GM18868 (cell line): Measurements from ENCODE around the gene NME3.

Experiments used
- ATAC-seq: cut with Tn5 transposase; IDR thresholded peaks from one replicate; pipeline ENCODE4 v1.9.1; 2021; ENCODE audit warnings: mild to moderate bottlenecking, moderate library complexity; ENCODE audit not compliant: unreplicated experiment

NME3 gene

DNA sequence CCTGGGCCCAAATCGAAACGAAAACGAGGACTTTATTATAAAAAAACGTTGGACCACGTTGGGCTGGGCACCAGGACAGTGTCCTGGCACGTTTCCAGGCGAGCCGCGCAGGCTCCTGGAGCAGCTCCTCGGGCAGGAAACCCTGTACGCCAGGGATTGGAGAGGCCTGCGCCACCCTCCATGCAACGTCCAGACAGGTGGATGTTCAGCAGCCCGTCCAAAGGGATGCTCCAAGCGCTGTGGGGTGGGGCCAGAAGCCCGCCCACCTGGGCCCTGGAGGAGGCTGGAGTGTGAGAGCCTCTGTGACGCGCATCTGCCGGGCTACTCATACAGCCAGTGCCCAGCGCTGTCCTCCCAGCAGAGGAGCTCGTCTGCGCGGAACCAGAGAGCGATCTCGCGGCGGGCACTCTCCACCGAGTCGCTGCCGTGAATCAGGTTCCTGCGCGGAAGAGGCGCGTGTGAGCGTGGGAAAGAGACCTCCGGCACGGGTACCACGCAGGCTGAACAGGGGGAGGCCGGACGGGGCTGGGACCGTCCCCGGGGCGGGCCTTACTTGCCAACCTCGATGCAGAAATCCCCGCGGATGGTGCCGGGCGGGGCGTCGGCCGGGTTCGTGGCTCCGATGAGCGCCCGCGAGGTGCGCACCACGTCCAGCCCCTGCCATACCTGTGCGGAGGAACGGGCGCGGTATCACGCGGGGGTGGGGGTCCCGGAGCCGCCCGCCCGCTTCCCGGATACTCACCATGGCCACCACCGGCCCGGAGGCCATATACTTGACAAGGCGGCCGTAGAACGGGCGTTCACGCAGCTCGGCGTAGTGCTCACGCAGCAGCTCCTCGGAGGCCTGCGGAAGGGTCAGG lies 785 bp downstream of the NME3 start:
- ATAC-seq: no peak

DNA sequence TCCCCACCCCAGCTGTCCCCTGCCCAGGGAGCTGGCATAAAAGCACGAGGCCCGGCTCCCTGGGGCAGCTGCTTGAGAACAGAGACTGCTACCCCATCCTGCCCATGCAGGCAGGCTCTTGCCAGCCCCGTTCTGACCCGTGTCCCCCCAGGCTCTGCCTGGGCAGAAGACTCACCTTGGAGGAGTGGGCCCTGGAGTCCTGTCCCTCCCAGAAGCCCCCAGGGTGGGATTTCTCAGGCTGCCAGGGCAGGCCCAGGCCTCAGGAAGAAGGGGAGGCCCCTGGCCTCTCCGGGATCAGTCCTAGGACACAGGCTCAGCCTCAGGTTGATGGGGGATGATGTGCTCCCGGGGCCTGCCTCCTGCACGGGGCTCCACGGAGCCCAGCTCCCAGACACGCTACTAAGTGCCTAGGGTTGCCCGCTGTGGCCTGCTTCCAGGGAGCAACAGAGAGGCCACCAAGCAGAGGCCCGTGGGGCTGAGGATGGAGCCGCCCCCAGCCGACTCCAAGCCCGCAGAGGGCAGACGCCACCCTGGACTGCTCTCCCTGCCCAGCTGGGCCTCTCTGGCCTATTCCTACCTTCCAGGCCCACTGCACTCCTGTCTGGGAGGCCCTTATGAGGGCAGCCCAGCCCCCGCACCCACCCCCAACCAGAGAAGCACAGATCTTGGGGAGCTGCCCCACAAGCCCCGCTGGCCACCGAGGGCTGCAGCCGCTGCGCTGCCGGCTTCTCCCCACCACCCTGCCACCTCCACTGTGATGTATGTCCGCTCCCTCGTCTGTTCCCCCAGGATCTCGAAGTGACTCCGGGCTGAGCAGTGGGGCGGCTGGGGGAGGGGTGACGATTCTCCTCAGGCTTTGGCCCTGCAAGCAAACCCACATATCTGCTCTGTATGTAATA lies 1.7 kb downstream of the NME3 start:
- ATAC-seq: no peak

DNA sequence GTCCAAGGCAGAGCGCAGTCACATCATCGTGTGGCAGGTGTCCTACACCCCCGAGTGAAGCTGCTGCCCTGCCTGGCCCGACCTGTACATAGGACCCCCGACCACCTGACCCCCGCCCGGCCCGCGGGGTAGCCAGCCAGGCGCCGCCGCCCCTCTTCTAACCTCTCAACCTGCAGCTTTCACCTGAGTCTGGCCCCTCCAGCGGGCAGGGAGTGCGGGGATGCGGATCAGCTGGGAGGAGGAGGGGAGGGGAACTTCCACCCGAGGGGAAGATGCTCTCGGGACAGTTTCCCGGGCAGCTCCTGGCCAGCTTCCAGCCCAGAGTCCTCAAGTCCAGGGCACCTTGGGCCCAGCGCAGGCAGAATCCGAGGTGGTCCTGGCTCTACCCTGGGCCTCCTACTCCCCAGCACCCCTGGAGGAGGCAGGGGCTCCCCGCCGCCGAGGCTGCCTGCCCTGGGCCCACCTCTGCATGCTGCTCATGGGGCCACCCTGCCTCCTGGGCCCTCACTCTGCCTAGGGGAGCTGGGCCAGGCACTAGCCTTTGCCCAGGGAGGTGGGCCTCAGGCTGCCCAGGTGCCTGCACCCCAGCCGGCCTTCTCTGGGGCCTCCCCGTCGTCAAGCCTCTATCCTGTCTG lies 2.5 kb downstream of the NME3 start:
- no peak for ATAC-seq

DNA sequence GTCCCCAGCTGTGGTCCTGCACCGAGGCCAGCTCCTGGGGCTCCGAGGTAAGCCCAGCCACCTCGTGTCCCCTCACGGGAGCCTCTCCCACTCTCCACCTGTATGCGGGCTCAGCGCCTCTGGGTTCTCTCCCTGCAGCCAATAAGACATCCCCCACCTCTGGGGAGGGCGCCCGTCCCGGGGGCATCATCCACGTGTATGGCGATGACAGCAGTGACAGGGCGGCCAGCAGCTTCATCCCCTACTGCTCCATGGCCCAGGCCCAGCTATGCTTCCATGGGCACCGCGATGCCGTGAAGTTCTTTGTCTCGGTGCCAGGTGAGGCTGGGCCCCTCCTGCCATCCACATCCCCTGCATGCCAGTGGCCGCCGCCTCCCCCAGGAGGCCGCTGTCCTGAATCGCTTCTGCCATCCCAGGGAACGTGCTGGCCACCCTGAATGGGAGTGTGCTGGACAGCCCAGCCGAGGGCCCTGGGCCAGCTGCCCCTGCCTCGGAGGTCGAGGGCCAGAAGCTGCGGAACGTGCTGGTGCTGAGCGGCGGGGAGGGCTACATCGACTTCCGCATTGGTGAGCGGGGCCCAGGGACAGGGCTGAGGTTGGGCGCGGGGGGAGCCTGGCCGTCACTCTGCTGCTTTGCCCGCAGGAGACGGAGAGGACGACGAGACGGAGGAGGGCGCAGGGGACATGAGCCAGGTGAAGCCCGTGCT lies 3.1 kb downstream of the NME3 start:
- no peak for ATAC-seq

DNA sequence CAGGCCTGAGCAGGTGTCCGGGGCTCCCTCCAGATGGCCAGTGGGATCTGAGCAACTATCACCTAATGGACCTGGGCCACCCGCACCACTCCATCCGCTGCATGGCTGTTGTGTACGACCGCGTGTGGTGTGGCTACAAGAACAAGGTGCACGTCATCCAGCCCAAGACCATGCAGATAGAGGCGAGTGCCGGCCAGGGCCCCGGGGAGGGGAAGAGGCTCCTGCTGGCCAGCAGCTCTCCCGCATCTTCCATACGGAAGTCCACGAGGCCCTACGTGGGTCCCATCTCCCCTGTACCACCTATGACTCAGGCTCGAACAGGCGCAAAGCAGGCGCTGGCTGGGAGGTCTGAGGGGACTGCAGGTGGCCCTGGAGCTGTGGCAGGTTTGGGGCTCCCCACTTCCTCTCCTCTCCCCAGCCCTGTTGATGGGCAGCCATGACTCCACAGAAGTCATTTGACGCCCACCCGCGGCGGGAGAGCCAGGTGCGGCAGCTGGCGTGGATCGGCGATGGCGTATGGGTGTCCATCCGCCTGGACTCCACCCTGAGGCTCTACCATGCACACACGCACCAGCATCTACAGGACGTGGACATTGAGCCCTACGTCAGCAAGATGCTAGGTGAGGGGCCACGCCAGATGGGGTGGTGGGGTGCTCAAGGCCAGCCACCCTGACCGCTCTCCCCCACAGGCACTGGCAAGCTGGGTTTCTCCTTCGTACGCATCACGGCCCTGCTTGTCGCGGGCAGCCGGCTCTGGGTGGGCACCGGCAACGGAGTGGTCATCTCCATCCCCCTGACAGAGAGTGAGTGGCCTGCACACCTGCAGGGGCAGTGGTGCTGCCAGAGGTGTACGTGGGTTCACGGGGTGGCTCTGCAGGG lies 4.0 kb downstream of the NME3 start:
- no peak for ATAC-seq

DNA sequence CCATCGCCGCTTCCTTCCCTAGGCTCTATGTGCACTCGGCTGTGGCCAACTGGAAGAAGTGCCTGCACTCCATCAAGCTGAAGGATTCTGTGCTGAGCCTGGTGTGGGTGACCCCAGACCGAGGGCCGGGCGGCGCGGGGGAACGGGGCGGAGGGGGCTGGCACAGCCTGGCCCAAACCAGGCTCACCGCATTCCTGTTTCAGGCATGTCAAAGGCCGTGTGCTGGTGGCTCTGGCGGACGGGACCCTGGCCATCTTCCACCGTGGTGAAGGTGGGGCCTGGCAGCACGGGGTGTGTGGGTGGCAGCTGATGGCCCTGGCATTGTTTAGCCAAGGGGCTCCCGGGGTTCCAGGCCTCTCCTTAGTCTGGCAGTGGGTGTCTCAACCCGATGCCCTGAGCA lies 4.6 kb downstream of the NME3 start:
- no peak for ATAC-seq

DNA sequence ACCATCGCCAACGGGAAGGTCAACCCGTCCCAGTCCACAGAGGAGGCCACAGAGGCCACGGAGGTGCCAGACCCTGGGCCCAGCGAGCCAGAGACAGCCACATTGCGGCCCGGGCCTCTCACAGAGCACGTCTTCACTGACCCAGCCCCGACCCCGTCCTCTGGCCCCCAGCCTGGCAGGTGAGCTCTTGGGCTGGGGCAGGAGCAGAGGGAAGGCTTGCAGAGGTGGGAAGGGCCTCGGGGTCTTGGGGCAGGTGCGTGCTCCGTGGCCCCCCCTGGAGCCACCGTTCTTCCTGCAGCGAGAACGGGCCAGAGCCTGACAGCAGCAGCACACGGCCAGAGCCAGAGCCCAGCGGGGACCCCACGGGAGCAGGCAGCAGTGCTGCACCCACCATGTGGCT lies 5.1 kb downstream of the NME3 start:
- no peak for ATAC-seq

DNA sequence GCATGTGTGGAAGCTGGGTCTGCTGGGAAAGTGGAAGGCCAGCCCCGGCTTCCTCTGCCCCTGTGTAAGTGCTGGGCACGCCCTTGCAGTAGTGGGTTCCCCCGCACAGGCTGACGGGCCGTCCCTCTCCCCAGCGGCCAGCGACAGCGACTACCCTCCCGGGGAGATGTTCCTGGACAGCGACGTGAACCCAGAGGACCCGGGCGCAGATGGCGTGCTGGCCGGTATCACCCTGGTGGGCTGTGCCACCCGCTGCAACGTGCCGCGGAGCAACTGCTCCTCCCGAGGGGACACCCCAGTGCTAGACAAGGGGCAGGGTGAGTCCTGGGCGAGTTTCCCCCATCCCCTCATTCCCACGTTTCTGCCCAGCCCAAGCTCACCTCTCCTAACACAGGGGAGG lies 5.5 kb downstream of the NME3 start:
- no peak for ATAC-seq

DNA sequence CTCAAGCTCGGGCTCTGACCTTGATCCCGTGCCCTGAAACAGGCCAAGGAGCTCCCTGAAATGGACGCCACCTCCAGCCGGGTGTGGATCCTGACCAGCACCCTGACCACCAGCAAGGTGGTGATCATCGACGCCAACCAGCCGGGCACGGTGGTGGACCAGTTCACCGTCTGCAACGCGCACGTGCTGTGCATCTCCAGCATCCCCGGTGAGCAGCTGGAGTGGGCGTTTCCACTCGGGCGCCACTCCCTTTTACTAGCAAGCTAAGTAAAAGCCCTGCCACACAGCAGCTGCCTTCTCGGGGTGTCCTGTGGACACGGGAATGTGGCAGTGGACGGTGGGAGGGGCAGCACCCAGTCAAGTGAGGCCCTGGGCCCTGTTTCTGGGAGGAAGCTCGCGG lies 6.4 kb downstream of the NME3 start:
- ATAC-seq: no peak

DNA sequence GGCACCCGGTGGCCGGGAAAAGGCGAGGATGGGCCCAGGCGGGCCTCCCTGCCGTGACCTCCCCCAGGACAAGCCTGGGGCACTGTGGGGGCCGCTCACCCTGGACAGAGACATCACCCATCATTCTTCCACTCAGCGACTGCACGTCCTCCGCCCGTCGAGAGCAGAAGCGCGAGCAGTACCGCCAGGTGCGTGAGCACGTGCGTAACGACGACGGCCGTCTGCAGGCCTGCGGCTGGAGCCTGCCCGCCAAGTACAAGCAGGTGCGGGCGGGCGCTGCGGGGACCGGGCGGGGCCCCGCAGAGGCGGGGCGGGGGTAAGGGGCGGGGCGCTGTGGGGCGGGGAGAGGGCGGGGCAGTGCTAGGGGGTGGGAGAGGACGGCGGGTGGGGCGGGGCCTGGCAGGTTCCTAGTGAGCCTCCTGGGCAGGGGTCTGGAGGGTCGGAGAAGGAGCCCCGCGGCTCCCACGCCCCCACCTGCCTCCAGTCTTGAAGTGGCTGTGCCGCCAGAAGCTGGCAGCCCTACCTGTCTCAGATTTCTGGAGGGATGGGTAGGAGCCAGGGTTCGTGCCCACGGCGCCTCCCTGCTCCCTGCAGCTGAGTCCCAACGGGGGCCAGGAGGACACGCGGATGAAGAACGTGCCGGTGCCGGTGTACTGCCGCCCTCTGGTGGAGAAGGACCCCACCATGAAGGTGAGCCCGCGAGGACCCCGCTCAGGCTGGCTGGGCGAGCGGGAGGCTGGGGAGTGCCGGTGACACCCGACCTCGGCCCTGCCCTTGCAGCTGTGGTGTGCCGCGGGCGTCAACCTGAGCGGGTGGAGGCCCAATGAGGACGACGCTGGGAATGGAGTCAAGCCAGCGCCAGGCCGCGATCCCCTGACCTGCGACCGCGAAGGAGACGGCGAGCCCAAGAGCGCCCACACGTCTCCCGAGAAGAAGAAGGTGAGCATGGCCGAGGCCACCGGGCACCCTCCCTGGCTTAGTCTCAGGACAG lies 7.5 kb downstream of the NME3 start:
- ATAC-seq: no peak

DNA sequence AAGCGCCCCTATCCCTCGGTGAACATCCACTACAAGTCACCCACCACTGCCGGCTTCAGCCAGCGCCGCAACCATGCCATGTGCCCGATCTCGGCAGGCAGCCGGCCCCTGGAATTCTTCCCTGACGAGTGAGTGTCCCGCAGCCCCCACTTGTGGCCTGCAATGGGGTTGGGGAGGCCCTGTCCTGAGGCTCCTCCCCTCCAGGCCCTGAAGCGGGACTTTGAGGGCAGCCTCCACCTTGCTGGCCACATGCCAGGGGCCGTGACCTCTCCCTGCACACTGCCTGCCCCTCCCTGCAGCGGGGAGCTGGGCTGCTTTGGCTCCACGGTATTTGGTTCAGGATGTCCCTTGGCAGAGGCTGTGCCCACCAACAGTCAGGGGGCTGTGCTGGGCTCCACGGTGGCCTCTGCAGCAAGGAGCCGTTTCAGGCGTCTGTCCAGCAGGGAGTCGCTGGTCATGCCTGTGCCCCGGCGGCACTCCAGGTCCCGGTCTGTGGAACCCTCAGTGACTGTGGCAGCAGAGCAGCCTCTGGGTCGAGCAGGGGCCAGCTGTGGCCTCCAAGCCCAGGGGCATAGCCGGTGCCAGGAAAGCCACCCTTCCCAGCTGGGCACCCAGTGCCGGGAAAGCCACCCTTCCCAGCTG lies 8.3 kb downstream of the NME3 start:
- ATAC-seq: no peak

DNA sequence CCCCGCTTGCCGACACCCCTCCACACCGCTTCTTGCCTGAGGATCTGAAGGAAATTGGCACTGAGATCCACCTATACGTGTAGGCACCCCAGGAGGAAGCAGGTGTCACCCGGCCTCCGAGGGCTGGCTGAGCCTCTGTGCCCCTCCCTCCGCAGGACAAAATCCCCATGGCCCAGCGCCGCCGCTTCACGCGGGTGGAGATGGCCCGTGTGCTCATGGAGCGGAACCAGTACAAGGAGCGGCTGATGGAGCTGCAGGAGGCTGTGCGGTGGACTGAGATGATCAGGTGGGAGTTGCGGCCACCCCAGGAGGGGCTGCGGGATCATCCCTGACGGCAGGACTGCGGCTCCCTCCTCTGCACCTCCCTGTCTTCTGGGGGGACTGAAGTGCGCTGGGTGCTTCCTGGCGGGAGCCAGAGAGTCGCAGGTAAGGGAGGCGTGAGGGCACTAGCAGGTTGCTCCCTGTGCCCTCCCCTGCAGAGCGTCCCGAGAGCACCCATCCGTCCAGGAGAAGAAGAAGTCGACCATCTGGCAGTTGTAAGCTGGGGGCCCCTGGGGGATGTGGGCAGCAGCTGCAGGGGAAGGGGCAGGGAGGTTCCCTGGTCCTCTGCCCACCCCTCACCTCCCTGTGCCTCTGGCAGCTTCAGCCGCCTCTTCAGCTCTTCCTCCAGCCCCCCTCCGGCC lies 9.0 kb downstream of the NME3 start:
- ATAC-seq: no peak

DNA sequence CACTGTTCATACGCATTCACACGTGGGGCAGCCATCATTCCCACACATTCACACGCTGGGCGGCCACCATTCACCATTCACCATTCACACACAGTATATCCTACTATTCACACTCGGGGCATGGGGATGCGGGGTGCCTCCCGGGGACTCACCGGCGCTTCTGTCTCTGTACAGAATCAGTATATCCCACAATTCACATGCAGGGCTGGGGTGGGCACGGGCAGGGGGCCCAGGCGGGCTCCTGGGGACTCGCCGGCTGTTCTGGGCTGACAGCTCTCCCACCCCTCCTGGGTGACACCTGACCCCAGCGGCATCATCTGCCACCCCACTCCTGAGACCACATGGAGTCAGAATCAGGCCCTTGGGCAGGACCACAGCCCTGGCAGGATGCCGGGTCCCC lies 9.6 kb downstream of the NME3 start:
- ATAC-seq: no peak

DNA sequence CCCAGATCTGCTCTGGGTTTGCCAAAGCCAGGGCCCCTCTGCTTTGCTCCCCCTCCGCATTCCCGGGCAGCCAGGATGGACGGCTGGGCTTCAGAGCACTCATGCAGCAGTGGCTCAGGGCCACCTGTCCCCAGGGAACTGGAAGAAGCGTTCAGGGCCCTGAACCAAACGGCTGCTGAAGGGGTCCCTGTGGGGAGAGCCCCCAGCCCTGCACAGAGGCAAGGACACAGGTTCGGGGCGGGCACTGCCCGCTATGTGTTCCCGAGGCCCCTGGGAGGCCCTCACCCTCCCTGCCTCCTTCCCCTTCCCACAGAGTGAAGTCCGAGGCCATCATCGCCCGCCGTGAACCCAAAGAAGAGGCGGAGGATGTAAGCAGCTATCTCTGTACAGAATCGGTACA lies 10.4 kb downstream of the NME3 start:
- ATAC-seq: no peak

DNA sequence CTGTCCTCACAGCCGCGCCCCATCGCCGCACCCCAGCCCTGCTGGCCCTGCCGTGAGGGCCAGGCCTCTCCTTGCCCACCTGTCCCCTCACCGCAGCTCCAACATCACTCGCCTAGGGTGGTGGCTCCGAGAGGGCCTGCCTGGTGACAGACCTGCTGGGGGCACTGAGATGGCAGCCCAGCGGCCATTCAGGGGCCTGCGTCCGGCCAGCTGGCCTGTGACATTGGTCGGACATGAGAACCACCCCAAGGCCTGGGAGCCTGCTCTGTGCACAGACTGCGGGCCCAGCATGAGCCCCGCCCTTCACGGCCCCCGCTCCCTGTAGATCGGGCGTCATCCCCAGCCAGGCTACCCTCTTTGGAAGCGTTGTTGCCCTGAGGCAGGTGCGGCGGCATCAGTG lies 11.8 kb downstream of the NME3 start:
- ATAC-seq: no peak

DNA sequence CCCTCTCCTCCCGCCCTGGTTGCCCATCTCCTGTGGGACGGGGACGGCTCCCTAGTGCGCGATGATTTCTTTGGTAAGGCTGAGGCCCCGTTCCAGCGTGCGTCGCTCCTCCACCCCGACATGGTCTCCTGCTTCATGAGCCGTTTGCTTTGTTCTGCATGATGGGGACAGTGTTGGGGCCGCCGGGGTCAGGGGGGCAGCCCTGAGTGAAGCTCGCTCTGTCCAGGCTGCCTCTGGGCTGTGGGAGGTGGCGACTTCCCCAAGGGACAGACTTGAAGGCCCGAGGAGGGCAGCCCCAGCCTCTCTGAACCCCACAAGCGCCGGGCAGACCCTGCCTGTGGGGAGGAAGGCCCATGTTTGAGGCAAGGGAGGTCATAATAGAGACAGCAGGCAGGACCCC lies 12.4 kb downstream of the NME3 start:
- ATAC-seq: no peak

DNA sequence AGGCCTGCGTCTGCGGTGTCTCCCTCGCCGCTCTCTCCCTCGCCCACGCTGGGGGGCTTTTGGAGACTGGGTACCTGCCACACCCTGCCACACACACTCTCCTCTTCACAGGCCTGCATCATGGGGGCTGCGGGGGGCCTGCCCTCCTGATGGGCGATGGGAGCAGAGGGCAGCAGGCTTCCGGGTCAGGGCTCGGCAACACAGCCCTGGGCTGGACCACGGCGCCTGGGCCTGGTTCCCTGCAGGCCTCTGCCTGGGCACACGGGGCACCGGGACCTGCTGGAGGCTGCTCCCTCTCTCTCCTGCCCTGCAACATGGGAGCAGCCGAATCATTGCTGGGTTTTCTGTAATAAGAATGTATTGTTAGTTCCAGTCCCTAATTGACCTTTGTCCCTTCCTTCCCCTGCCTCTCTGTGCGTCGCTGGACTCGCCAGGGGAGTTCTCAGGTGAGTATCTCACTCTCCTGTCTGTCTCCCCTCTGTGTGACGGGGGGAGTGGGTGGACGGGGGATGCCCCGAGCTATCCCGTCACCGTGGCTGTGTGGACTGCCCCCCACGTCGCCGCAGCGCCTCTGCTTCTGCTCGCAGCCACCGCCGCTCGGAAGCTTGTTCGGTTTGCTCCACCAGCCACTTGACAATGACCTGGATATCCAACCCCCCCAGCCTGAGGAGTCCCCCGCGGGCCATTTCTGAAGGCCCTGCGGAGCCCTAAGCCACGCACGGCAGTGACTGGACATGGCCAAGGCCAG lies 13.5 kb downstream of the NME3 start:
- ATAC-seq: no peak
